HG03571 (cell line): ENCODE data around the gene FOXP1.
"Not testable (repeated sequence)": the region's sequence is repeated elsewhere in the genome, so short reads cannot be mapped to it uniquely, and the experiment has no call there.

Experiments used
- ATAC-seq: cut with Tn5 transposase; IDR thresholded peaks from one replicate; pipeline ENCODE4 v1.9.1; 2021; ENCODE audit not compliant: unreplicated experiment

FOXP1 gene

DNA sequence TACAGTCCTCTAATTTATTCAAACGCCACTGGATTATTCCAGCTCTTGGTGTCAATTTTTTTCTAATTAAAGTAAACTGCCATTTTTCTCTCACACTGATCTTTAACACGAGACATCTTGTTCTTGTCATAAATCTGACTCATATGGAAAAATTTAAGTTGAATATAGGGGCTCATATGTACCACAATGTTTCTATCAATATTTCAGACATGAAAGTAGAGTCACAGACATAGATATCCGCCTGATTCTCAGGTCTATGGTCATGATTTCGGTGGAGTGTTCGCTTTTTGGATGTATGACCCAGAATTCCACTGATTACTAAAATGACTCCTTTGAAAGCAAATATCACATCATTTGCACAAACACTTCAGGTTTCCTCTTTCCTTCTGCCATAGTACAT lies 552.8 kb downstream of the FOXP1 start:
- ATAC-seq: no peak

GRCh38 chr3:71029770-71030169 lies 553.8 kb downstream of the FOXP1 start:
- no peak for ATAC-seq

DNA sequence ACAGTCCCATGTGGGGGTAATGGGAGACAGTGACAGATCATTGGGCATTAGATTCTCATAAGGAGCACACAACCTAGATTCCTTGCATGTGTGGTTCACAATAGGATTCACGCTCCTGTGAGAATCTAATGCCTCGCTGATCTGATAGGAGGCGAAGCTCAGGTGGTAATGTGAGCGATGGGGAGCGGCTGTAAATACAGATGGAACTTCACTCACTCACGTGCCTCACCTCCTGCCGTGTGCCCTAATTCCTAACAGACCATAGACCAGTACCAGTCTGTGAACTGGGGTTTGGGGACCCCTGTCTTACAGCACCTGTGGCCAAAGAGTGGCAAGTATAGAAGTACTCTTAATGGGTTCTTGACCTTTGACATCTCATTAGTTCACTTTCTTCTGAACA lies 554.7 kb downstream of the FOXP1 start:
- no peak for ATAC-seq

- ATAC-seq: no peak
Measured at GRCh38 chr3:71028184-71028583, 555.3 kb downstream of the FOXP1 start.

DNA sequence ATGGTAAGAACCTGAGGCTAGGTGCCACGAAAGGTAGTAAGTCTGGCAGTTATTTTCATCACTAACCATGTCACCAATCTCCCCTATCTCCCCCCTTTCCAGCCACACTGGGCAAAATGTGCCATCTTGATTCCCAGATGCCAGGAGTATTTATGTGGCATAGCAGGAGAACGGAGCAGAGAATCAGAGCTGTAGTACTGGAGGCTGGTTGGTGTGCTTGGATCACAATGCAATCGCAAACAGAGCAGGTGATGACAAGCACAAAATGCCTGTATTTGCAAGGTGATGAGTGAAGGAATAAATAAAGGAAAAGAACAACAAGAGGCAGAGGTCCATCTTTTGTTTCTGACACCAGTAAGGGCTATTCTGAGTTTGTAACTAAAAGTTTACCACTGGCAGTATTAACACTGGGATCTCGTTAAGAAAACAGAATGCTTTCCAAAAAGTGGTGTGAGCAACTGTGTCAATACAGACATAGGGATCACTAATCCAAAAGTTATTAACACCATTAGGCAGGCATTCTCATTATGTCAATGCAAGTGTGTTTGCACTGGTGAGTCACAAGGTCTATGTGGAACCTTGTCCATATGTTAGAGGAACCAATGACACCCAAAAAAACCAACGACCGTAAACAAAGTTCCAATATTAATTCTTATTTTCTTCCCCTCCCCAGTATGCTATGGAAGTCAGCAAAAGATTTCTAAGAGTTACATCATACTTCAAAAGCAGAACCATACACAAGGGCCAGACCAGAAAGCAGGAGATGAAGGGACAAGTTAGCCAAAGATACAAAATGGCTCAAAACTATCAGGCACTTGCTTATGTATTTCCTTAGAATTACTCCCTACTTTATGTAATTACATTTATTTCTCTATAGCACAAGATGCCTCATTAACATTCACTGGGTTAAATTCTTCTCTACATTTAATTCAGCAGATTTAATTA lies 556.6 kb downstream of the FOXP1 start:
- no peak for ATAC-seq

- no peak for ATAC-seq
Measured at GRCh38 chr3:71025516-71025915, 558.0 kb downstream of the FOXP1 start.

DNA sequence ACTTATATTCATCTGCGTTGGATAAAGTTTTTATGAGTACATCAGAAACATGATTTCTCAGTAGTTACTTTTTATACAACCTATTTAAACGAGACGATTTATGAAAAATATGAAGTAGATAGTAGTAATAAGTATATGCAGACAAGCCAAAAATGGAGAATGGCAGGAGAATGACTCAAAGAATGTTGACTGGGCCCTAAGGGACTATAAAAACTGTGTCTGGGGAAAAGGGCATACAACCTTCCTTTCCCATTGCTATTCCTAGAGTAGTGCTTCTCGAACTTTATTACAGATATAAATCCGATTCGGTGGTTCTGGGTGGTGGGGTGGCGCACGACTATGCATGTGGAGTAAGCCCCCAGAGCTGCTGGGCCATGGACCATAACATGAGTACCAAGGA lies 558.5 kb downstream of the FOXP1 start:
- ATAC-seq: no peak

DNA sequence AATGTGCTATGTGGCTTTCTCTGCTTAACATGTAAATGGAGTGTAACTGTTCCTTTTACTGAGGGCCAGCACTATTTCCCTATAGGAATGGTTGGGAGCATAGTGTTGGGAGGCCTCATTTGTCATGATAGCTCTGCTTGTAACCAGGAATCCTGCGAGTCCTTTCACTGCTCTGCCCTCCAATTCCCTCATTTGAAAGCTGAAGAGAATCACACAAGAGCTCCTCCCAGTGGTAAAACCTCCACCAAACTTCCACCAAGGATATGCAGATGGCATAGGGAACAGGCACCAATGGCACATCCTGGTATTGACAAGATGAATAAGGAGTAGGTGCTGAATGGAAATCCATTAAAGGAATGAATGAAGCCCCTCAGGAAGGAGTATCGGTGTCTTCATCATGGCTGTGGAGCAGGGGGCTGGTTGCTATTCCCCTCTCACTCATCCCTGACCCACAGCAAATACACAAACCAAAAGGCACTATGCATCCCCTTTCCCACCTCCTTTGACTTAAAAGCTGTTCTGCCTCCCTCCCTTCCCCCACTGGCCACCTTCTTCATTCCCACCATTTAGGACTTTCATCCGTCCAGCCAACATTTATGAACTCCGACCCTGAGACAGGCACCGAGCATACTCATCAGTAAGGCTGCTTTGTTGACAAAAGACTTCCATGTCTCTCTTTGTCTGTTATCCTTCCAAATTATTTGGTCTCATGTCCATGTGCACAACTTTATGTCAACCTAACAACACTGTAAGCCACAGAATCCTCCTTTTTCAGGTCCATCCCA lies 560.8 kb downstream of the FOXP1 start:
- no peak for ATAC-seq

DNA sequence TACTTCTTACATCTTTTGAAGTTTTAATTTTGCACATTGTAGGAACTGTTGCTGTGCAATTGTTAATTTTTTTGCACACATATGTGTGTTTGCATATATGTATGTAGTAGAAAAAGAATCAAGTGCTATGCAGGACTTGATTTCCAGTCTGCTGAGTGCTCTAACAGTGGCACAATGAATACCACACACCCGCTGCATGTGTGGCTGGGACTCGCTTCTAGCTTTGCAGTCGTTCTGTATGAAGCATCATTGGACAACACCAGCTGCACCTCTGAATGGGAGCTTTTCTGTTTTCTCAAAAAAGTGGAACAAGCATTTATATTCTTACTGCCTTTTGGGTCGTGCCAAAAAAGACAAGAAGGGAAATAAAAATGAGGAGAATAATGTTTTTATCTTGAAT lies 564.7 kb downstream of the FOXP1 start:
- no peak for ATAC-seq

- no peak for ATAC-seq
Measured at GRCh38 chr3:71016178-71016845, 567.2 kb downstream of the FOXP1 start.

- not testable (repeated sequence) for ATAC-seq
Measured at GRCh38 chr3:71014616-71015015, 568.9 kb downstream of the FOXP1 start.

DNA sequence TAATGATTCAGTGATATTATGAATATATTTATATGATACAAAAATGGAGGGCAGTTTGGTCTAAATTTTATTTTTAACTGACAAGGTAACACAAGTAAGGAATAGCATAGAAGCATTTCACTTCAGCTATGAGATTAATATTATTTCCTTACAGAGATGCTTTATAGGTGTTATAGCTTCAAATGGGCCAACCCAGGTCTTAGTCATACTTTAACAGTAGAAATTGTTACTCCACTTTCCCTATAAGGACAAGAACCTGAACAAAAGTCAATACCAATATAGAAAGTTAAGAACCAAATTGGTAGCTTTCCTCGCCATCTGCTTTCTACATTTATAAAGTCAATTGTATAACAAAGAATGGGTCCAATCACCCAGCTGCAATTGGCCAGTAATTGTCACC lies 570.6 kb downstream of the FOXP1 start:
- ATAC-seq: no peak

DNA sequence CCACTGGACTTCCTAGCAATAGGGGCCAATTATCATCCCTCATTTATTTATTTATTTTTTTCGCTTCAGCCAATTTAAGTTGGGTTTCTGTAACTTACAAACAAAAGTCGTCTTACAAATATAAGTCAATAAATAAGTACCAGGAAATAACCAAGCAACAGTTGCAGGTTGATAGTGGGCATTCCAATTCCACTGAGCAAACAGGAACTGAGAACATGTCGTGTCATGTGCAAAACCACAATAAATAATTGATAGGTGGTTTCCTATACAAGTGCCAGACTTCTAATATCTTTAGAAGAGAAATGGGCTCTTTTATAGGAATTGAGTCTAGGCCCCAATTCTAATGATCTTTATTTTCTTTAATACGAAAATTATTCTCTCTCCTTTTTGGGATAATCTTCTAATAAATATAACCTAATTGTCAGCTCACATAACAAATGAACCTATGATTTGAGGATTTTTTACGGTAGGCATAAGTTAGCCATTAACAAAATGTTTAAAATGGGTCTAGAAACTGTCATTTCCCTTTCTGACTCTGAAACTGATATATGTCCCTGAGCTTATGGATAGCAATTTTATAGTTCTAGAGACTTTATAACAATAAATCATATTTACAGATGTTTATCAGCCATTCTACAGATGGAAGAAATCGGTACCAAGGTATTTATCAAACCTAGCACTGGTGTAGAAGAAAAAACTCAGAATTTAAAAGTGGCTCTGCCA lies 571.8 kb downstream of the FOXP1 start:
- peak; percentile 85 for ATAC-seq

DNA sequence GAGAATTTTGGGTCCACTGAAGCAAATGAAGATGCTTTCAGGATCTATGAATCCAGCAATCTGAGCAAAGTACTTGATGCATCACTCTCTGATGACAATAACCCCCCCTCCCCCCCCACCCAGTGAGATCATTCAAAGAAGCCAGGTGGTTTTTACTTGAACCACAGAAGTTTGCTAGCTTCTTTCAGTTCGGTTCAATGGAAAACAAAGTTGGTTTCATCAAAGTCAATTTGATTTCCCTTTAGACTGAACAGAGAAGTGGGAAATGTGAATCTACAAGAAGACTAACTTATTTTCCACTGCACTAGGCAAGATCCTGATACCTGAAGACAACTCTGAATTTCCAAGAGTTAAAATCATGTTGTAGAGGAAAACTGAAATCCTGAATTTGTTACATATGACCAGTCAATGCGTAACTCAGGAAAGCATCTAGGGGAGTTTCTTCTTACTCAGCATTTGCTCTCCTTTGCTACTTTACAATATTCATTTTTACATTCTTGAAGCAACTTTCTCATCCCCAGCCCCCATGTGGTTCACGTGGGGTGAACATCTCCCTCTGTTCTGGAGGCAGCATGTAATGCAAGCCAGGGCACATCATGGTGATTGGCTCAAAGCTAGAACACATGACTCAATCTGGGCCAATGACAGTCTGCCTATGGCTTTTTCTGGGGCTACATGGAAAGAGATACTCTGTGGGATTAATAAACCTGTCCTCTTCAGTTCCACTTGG lies 572.6 kb downstream of the FOXP1 start:
- peak; percentile 49 for ATAC-seq

GRCh38 chr3:71008350-71008935 lies 575.1 kb downstream of the FOXP1 start:
- no peak for ATAC-seq

DNA sequence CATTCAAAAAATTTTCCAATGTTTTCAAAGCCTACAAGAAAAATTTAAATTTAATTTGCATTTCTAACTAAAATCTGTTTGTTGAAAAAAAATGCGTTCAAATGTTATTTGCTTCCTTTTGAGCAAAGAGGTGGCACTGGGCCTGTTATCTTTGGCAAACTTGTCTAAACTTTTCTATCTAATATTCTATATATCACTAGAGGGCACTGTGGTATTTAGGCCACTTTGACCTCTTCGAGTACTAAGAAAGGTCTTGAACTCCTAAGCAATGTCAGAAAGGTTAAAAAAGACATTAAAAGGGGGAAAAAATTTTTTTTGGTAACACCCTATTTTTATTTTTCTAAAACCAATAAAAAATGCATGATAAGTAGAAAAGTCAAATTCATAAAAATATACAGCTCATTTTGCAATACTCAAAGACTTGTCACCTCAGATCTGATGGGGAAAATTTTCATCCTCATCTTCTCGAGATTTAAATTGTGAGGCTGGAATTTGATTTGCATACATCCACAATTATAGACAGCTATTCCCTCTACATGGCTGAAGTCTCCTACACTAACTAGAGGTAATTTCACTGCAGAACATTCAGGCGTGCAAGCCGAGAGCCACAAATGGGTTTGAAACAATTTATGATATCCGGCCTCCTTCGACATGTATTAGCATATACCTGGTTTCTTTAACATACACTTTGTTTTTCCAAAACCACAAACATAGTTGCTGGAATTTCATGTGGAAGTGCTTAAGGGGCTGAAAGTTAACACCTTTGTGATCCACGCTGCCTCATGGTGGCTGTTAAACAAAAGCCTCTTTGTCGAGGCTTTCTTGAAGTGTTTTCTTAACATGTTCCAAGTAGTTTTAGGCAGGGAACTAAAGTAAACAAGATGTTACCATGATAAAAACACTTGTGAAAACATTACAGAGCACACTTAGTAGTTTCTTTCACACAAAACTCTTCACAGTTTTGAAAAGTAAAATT lies 576.4 kb downstream of the FOXP1 start:
- ATAC-seq: no peak

DNA sequence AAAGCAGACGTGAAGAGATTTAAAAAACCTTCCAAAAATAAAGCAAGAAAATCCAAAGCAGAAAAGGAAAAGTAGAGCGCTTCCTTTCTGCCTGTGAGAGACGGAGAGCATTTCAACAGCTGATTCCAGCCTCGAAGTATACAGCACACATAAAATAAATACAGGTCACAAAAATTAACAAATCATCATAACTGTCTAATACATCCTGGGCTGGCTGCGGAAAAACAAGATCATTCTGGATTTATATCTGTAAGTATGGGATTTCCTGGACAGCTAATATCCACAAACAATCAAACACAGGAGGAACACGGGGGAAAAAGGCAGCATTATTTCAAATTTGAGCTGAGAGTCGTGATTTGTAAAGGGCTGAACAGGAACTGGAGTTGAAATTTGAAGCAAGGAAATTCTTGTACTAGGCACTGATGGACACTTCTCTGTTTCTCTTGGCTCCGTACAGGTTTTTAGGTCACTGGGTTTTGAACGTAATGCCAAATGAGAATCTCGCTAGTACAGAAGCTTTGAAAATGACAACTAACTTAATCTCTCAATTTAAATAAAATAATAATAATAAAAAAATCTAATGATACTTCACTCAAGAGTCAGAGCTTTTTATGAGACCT lies 577.7 kb downstream of the FOXP1 start:
- no peak for ATAC-seq

DNA sequence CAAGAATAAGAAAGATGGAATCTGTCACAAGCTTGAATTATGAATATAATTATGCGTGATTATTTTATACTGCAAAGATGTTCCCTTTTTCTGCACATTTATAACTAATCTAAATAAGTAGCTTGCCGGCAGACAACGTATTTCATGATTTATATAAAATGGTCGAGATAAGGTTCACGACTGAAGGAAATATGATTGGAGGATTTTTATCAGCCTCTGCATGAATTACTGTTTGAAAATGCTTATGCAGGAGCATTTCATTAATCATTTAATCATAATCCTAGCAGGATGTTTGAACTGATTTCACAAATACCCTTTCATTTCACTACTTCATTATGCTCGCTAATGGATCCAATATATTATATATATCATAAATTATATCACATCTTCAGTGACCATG lies 580.0 kb downstream of the FOXP1 start:
- ATAC-seq: no peak
